ENCODE data around the gene MATN4. TPM values are rescaled to one million over a fixed set of nuclear protein-coding genes. Genes with fewer than 3 reads are reported as not detected.

The MATN4 gene
- total RNA-seq, 1 experiment from 2014 or later = 0.64 TPM

DNA sequence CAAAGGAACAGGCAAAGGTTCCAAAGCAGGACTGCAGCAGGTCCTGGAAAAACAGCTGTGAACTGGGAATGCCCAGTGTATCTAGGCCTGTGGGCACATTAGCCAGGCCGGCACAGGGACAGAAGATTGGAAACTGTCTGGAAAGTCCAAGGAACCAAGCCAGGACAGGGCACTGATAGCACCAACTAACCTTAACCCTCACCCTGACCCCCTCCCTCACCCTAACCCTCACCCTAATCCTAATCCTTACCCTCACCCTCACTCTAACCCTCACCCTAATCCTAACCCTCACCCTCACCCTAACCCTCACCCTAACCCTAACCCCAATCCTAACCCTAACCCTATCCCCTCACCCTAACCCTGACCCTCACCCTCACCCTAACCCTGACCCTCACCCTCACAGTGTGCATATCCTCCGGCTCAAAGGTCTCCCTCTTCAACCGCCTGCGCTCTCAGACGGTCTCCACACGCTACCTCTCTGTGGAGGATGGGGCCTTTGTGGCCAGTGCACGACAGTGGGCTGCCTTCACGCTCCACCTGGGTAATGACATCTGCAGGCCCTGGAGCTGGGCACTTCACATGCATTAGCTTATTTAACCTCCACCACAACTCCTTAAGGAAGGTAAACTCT is 5.1 kb upstream of the MATN4 start:
- H3K4me3 ChIP-seq (replicated peaks in 1 of 2; ENCODE audit: low read depth in 1 of 2, low read length in 2 of 2) = no peak overlapping the region
- ChIA-PET RAD21 (ENCODE audit: low non-redundant PET in 1 of 2, low total read pairs in 2 of 2, uncharacterized antibody in 2 of 2, unreplicated experiment in 2 of 2) (no interaction called here), CTCF (interaction anchor here (0.6 to 1.7 kb wide), 5 partner anchors 13 to 385 kb away, joined by 3 to 8 read pairs (median 3); no protein-coding TSS in a partner anchor), POLR2A (no interaction called here)
- H3K4me1 ChIP-seq (ENCODE audit: control insufficient read depth in 1 of 2, insufficient read depth in 2 of 2, low read length in 2 of 2) = peaks cover 0 to 10% of the 10 kb centered on the region in 2 experiments; a peak in 2 of 4 replicates
- H4K20me1 ChIP-seq (ENCODE audit: insufficient read depth) = no peaks in the 10 kb centered on the region
- H3K79me2 ChIP-seq (ENCODE audit: insufficient read depth, low read length) = no peaks in the 10 kb centered on the region
- no peak for DNase-seq (ENCODE audit: low read depth, low spot score)
- H2AFZ ChIP-seq (ENCODE audit: low read depth, low read length, poor library complexity, severe bottlenecking) = no peak overlapping the region
- no peaks in the 10 kb centered on the region for H3K9me3 ChIP-seq (ENCODE audit: control insufficient read depth in 1 of 2, insufficient read depth in 1 of 2, low read depth in 1 of 2, low read length in 2 of 2)
- H3K9ac ChIP-seq (ENCODE audit: low read length) = no peak overlapping the region
- TF ChIP-seq YY1 (IDR thresholded peaks at IDR 0.05; ENCODE audit: extremely low read depth, insufficient replicate concordance, low read depth, low read length) = no peak
- TF ChIP-seq, protein P1, sequence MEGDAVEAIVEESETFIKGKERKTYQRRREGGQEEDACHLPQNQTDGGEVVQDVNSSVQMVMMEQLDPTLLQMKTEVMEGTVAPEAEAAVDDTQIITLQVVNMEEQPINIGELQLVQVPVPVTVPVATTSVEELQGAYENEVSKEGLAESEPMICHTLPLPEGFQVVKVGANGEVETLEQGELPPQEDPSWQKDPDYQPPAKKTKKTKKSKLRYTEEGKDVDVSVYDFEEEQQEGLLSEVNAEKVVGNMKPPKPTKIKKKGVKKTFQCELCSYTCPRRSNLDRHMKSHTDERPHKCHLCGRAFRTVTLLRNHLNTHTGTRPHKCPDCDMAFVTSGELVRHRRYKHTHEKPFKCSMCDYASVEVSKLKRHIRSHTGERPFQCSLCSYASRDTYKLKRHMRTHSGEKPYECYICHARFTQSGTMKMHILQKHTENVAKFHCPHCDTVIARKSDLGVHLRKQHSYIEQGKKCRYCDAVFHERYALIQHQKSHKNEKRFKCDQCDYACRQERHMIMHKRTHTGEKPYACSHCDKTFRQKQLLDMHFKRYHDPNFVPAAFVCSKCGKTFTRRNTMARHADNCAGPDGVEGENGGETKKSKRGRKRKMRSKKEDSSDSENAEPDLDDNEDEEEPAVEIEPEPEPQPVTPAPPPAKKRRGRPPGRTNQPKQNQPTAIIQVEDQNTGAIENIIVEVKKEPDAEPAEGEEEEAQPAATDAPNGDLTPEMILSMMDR (IDR thresholded peaks at IDR 0.05 in 2 of 3, conservative IDR thresholded peaks at IDR 0.05 in 1 of 3; ENCODE audit: borderline replicate concordance in 1 of 3, insufficient read depth in 1 of 3, low read depth in 2 of 3, low read length in 2 of 3) = no peak
- TF ChIP-seq ZFX (IDR thresholded peaks at IDR 0.05) = no peak
- no peak for TF ChIP-seq POLR2AphosphoS5 (IDR thresholded peaks at IDR 0.05; ENCODE audit: low read depth, low read length)
- TF ChIP-seq RAD21 (IDR thresholded peaks at IDR 0.05; ENCODE audit: low read depth) = no peak
- no peak for TF ChIP-seq SP1 (IDR thresholded peaks at IDR 0.05; ENCODE audit: low read depth)
- no peak for TF ChIP-seq MAX (IDR thresholded peaks at IDR 0.05)
- no peak for TF ChIP-seq ELF1 (IDR thresholded peaks at IDR 0.05; ENCODE audit: borderline replicate concordance, low read depth)
- TF ChIP-seq CEBPB (IDR thresholded peaks at IDR 0.05; ENCODE audit: low read depth) = no peak
- TF ChIP-seq ZBTB33 (IDR thresholded peaks at IDR 0.05; ENCODE audit: extremely low read depth, insufficient replicate concordance, low read length) = no peak
- TF ChIP-seq EZH2phosphoT487 (IDR thresholded peaks at IDR 0.05; ENCODE audit: borderline replicate concordance) = no peak
- TF ChIP-seq, protein P2, sequence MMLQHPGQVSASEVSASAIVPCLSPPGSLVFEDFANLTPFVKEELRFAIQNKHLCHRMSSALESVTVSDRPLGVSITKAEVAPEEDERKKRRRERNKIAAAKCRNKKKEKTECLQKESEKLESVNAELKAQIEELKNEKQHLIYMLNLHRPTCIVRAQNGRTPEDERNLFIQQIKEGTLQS (IDR thresholded peaks at IDR 0.05) = no peak
- TF ChIP-seq FOSL1 (IDR thresholded peaks at IDR 0.05; ENCODE audit: low read depth) = no peak
- TF ChIP-seq CBX3 (IDR thresholded peaks at IDR 0.05; ENCODE audit: low read depth) = no peak
- TF ChIP-seq POLR2A (IDR thresholded peaks at IDR 0.05; ENCODE audit: borderline replicate concordance, extremely low read depth, insufficient read depth, insufficient read length) = no peak
- TF ChIP-seq SIN3A (IDR thresholded peaks at IDR 0.05; ENCODE audit: low read depth) = no peak
- TF ChIP-seq ZNF274 (IDR thresholded peaks at IDR 0.05; ENCODE audit: low read depth, low read length) = no peak
- no peak for TF ChIP-seq EZH2 (IDR thresholded peaks at IDR 0.05)
- TF ChIP-seq JUND (IDR thresholded peaks at IDR 0.05) = no peak
- no peak for TF ChIP-seq SRF (IDR thresholded peaks at IDR 0.05; ENCODE audit: low read depth)
- no peak overlapping the region for H3K4me2 ChIP-seq (ENCODE audit: low read length)
- H3K27me3 ChIP-seq (ENCODE audit: insufficient read depth, low read length) = no peaks in the 10 kb centered on the region
- no peak for ATAC-seq
- BruUV-seq (replicated peaks) = no TSS peak
- H3K27ac ChIP-seq (ENCODE audit: low read depth, low read length) = no peak overlapping the region
- no peaks in the 10 kb centered on the region for H3K36me3 ChIP-seq (ENCODE audit: control insufficient read depth in 1 of 2, insufficient read depth in 2 of 2, low read length in 2 of 2)
- no peaks in the 10 kb centered on the region for H3K9me2 ChIP-seq (ENCODE audit: insufficient read depth)
- intact Hi-C loops (cut with micrococcal nuclease) = loop anchor here (5.0 kb wide), 1 partner anchor 271 kb away; no protein-coding TSS in a partner anchor
